ENCODE measurements around the gene LRG1. TPM values are rescaled to one million over a fixed set of nuclear protein-coding genes. Genes with fewer than 3 reads are reported as not detected.

The LRG1 gene
- polyA plus RNA-seq, 1 experiment, result 0.05 TPM

DNA sequence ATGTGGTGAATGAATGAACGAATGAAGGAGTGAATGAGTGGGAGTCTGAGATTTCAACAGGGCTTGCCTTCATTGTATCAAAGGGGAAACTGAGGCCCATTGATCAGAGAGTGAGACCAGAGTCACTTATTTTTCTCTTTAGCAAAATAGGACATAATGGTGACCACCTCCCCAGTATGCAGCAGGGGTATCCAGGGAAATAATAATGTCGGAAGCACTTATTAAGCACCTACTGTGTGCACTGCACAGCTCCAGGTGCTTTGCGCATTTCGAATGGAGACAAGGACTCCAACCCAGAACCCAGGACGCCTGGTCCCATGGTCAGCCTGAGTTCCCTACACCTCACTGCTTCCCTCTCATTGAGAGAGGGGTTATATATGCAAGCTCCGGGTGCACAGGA lies 46.4 kb upstream of the LRG1 start:
- Histone ChIP-seq H3K27me3 (ENCODE audit: control insufficient read depth, insufficient read depth, low read length) (peaks cover 23% of the 10 kb centered on the region), H3K27ac (ENCODE audit: low read depth, low read length) (no peak overlapping the region), H3K4me3 (ENCODE audit: low read depth, low read length) (no peak overlapping the region), H3K9me3 (ENCODE audit: control insufficient read depth, insufficient read depth, low read length) (no peaks in the 10 kb centered on the region; the same call in 1 of the 2 replicates)
- POLR2A ChIA-PET, result no interaction called here
- DNase-seq (ENCODE audit: low read depth, low spot score), result no peak
- TF ChIP-seq, protein P1, sequence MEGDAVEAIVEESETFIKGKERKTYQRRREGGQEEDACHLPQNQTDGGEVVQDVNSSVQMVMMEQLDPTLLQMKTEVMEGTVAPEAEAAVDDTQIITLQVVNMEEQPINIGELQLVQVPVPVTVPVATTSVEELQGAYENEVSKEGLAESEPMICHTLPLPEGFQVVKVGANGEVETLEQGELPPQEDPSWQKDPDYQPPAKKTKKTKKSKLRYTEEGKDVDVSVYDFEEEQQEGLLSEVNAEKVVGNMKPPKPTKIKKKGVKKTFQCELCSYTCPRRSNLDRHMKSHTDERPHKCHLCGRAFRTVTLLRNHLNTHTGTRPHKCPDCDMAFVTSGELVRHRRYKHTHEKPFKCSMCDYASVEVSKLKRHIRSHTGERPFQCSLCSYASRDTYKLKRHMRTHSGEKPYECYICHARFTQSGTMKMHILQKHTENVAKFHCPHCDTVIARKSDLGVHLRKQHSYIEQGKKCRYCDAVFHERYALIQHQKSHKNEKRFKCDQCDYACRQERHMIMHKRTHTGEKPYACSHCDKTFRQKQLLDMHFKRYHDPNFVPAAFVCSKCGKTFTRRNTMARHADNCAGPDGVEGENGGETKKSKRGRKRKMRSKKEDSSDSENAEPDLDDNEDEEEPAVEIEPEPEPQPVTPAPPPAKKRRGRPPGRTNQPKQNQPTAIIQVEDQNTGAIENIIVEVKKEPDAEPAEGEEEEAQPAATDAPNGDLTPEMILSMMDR (IDR thresholded peaks at IDR 0.05; ENCODE audit: low read depth, low read length), result no peak
- CTCF ChIA-PET, result interaction anchor here (1.3 to 3.1 kb wide), 2 partner anchors 10 to 51 kb away, joined by 5 to 19 read pairs; no protein-coding TSS in a partner anchor

GRCh38 chr19:4585556-4585955 lies 45.7 kb upstream of the LRG1 start:
- TF ChIP-seq, protein P1 (IDR thresholded peaks at IDR 0.05; ENCODE audit: low read depth, low read length), result no peak
- peaks cover 24% of the 10 kb centered on the region for H3K27me3 ChIP-seq (ENCODE audit: control insufficient read depth, insufficient read depth, low read length)
- DNase-seq (ENCODE audit: low read depth, low spot score), result no peak
- POLR2A ChIA-PET, result interaction anchor here (0.5 to 0.9 kb wide), 3 partner anchors 11 to 206 kb away, joined by 4 to 9 read pairs (median 4); partner anchors contain the start of gene FEM1A
- H3K4me3 ChIP-seq (ENCODE audit: low read depth, low read length), result no peak overlapping the region
- no peak overlapping the region for H3K27ac ChIP-seq (ENCODE audit: low read depth, low read length)
- CTCF ChIA-PET, result interaction anchor here (1.3 to 3.1 kb wide), 2 partner anchors 9 to 52 kb away, joined by 5 to 19 read pairs; no protein-coding TSS in a partner anchor
- no peaks in the 10 kb centered on the region; the same call in 1 of the 2 replicates for H3K9me3 ChIP-seq (ENCODE audit: control insufficient read depth, insufficient read depth, low read length)

DNA sequence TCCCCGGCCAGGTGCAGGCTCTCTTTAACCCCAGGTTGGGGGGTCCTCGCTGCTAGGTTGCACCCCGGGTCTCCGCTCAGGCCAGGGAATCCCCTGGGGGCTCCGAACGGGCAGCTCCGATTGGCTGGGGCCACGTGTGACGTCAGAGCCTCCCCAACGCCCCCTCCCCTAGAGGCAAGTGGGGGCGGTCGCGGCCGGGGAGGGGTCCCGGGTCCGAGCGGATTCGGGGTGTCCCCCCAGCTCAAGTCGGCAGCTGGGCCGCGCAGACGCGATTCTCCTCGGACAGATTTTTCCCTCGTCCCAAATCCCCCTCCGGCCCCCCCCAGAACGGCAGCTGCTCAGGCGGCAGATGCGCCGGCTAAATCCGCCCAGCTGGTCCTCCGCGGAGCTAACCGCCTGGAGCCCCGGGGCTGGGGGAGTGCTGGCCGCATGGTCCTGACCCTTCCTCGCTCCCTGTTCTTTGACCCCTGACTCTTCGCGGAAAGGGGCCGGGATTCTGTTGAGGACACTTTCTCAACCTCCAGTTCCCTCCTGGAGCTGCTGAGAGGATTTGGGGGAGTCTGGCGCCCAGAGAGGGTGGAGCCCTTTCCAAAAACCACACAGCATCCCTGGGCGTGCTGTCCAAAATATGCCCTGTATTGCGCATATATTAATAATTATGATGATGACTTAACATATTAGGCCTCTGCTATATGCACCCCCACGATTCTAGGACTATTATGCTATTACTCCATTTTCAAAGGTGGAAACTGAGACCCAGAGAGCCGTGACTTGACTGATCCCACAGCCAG lies 45.0 kb upstream of the LRG1 start:
- TF ChIP-seq, protein P1 (IDR thresholded peaks at IDR 0.05; ENCODE audit: low read depth, low read length), result no peak
- Histone ChIP-seq H3K27ac (ENCODE audit: low read depth, low read length) (no peak overlapping the region), H3K9me3 (ENCODE audit: control insufficient read depth, insufficient read depth, low read length) (no peaks in the 10 kb centered on the region; the same call in 1 of the 2 replicates), H3K27me3 (ENCODE audit: control insufficient read depth, insufficient read depth, low read length) (peaks cover 31% of the 10 kb centered on the region), H3K4me3 (ENCODE audit: low read depth, low read length) (peak overlapping the region; percentile 59)
- no peak for DNase-seq (ENCODE audit: low read depth, low spot score)
- ChIA-PET CTCF (interaction anchor here (1.2 to 3.1 kb wide), 2 partner anchors 9 to 52 kb away, joined by 4 to 19 read pairs; no protein-coding TSS in a partner anchor), POLR2A (interaction anchor here (0.5 to 0.9 kb wide), 5 partner anchors 11 to 822 kb away, joined by 3 to 9 read pairs (median 4); partner anchors contain the start of gene FEM1A)

DNA sequence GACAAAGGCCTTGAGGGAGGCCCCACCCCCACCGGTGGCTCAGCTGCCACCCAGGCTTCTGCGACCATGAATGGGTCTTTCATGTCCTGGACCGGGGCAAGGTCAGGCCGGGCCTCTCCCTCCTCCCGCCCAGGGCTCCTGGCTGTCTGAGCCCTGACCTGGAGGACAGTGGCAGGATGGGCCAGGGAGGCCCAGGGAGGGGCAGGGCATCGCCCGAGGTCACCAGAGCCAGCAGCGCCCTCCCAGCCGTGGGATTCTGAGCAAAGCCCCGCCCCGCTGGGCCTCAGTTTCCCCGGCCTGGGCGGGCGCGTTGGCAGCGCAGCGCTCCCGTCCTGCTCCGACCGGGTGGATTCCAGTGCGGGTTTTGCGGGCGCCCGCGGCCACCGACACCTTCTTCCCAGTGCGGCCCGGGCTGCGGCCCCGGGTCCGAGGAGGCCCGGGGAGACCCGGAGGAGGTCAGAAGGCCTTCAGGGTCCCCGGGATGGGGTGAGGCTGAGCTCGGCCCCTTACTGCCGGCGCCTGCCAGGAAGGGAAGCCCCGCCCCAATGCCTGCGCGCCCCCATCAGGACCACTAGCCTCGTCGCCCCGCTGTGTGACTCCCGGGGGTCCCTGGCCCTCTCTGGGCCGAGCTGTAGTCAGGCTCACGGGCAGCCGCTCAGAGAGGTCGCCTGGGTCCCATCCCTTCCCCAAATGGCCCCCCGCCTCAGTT lies 44.3 kb upstream of the LRG1 start:
- no peaks in the 10 kb centered on the region; the same call in 1 of the 2 replicates for H3K9me3 ChIP-seq (ENCODE audit: control insufficient read depth, insufficient read depth, low read length)
- no peak overlapping the region for H3K27ac ChIP-seq (ENCODE audit: low read depth, low read length)
- H3K27me3 ChIP-seq (ENCODE audit: control insufficient read depth, insufficient read depth, low read length), result peaks cover 38% of the 10 kb centered on the region
- TF ChIP-seq, protein P1 (IDR thresholded peaks at IDR 0.05; ENCODE audit: low read depth, low read length), result no peak
- ChIA-PET CTCF (interaction anchor here (1.2 kb wide), 1 partner anchor 52 kb away, joined by 4 read pairs; no protein-coding TSS in a partner anchor), POLR2A (no interaction called here)
- no peak for DNase-seq (ENCODE audit: low read depth, low spot score)
- peak overlapping the region; percentile 59 for H3K4me3 ChIP-seq (ENCODE audit: low read depth, low read length)
